HL-60 (cell line): ENCODE measurements around the gene FHIT.

Source experiments
- DNase-seq, 2 experiments: peaks; one replicate each; pipeline ENCODE4 v3.0.0-alpha.2; 2010 to 2020; ENCODE audit warnings: low read depth in 1 of 2, low spot score in 1 of 2
- H3K27ac ChIP-seq: fragments of 250-450 bp; sonication (Bioruptor Pico); replicated peaks from 2 replicates; pipeline ENCODE4 v1.5.1; 2020; ENCODE audit warnings: mild to moderate bottlenecking, moderate library complexity
- H3K27me3 ChIP-seq: fragments of 250-450 bp; sonication (Bioruptor Pico); 2 replicates; pipeline ENCODE4 v1.5.1; 2021; ENCODE audit warnings: mild to moderate bottlenecking, moderate library complexity; ENCODE audit not compliant: insufficient read depth, poor library complexity, severe bottlenecking
- H3K4me3 ChIP-seq: replicated peaks from 2 replicates; pipeline ENCODE4 v1.5.1; 2011; ENCODE audit warnings: mild to moderate bottlenecking, control low read depth, low read length; ENCODE audit not compliant: insufficient read depth
- CTCF ChIP-seq: IDR thresholded peaks from one replicate; pipeline ENCODE4 v1.5.1; 2011; ENCODE audit warnings: low read length, control low read depth, inconsistent platforms; ENCODE audit not compliant: insufficient read depth
- GABPA ChIP-seq: IDR thresholded peaks from 2 replicates; pipeline ENCODE4 v1.6.1; 2012; ENCODE audit warnings: low read depth
- POLR2AphosphoS5 ChIP-seq: IDR thresholded peaks from 2 replicates; pipeline ENCODE4 v1.6.1; 2012; ENCODE audit warnings: low read depth
- REST ChIP-seq: IDR thresholded peaks from 2 replicates; pipeline ENCODE4 v1.6.1; 2012; ENCODE audit warnings: low read depth; ENCODE audit not compliant: insufficient replicate concordance
- SPI1 ChIP-seq: IDR thresholded peaks from 2 replicates; pipeline ENCODE4 v1.6.1; 2012; ENCODE audit warnings: low read depth, mild to moderate bottlenecking, borderline replicate concordance

Gene FHIT

GRCh38 chr3:60260546-60260945, 990.7 kb downstream of the FHIT start:
- TF ChIP-seq SPI1: no peak
- no peak for TF ChIP-seq POLR2AphosphoS5
- TF ChIP-seq CTCF: no peak
- no peak for TF ChIP-seq GABPA
- no peak for TF ChIP-seq REST
- H3K27me3 ChIP-seq: no peaks in the 10 kb centered on the region
- H3K27ac ChIP-seq: no peak overlapping the region
- no peak overlapping the region for H3K4me3 ChIP-seq
- no peak for DNase-seq

GRCh38 chr3:60250810-60251209, 1000.4 kb downstream of the FHIT start:
- no peak for DNase-seq
- Histone ChIP-seq H3K27ac (no peak overlapping the region), H3K4me3 (no peak overlapping the region), H3K27me3 (no peaks in the 10 kb centered on the region)
- TF ChIP-seq CTCF (no peak), REST (no peak), POLR2AphosphoS5 (no peak)

- Histone ChIP-seq H3K27ac (no peak overlapping the region), H3K4me3 (no peak overlapping the region), H3K27me3 (no peaks in the 10 kb centered on the region)
- no peak for TF ChIP-seq CTCF
- TF ChIP-seq REST: no peak
- TF ChIP-seq SPI1: no peak
- TF ChIP-seq POLR2AphosphoS5: no peak
- TF ChIP-seq GABPA: no peak
- DNase-seq: no peak
Measured at GRCh38 chr3:60250206-60250605, 1001.0 kb downstream of the FHIT start.
